Common myeloid progenitor, CD34-positive (primary cell): Measurements from ENCODE around the gene AHCYL2.

Source experiments
- CTCF ChIA-PET: fragments of 350-600 bp; sonication (Branson Sonifier 250); formaldehyde crosslinking; loops from one replicate; lab custom pipeline; 2021; ENCODE audit warnings: antibody characterized with exemption; lab: Charles Lee
- POLR2A ChIA-PET: fragments of 350-600 bp; sonication (Branson Sonifier 250); formaldehyde crosslinking; loops from one replicate; lab custom pipeline; 2021; ENCODE audit warnings: antibody characterized with exemption; lab: Charles Lee
- DNase-seq, 3 donors: peaks; one replicate each; pipeline versions ENCODE4 v3.0.0 to v3.0.0-alpha.2; 2013
- H3K27ac ChIP-seq, 2 experiments: 1 replicate in 1 of 2; 2 replicates in 1 of 2; pipeline ENCODE4 v1.7.0; 2013; ENCODE audit warnings: inconsistent platforms in 2 of 2, low read length in 2 of 2, mild to moderate bottlenecking in 2 of 2, low read depth in 1 of 2, moderate library complexity in 1 of 2; ENCODE audit not compliant: severe bottlenecking in 2 of 2, insufficient read depth in 1 of 2, poor library complexity in 1 of 2
- H3K27me3 ChIP-seq, 5 experiments: replicated peaks in 2 of 5; 1 replicate in 3 of 5; 2 replicates in 2 of 5; pipeline versions ENCODE4 v1.6.1 to v1.7.0; 2013; ENCODE audit warnings: low read length in 4 of 5, mild to moderate bottlenecking in 2 of 5, moderate library complexity in 2 of 5, inconsistent platforms in 1 of 5; ENCODE audit not compliant: insufficient read depth in 5 of 5, control insufficient read depth in 4 of 5
- H3K36me3 ChIP-seq, 4 experiments: 1 replicate in 2 of 4; 2 replicates in 2 of 4; pipeline versions ENCODE4 v1.6.1 to v1.7.0; 2013; ENCODE audit warnings: low read length in 3 of 4, control low read depth in 1 of 4, mild to moderate bottlenecking in 1 of 4; ENCODE audit not compliant: control insufficient read depth in 4 of 4, insufficient read depth in 4 of 4
- H3K4me1 ChIP-seq, 4 experiments: 1 replicate in 3 of 4; 2 replicates in 1 of 4; pipeline versions ENCODE4 v1.6.1 to v1.7.1; 2013; ENCODE audit warnings: low read length in 3 of 4, mild to moderate bottlenecking in 3 of 4, control low read depth in 1 of 4, inconsistent platforms in 1 of 4, moderate library complexity in 1 of 4; ENCODE audit not compliant: control insufficient read depth in 4 of 4, insufficient read depth in 4 of 4; ENCODE audit errors: control extremely low read depth in 1 of 4
- H3K4me3 ChIP-seq, 7 experiments: 1 replicate in 4 of 7; 2 replicates in 3 of 7; pipeline versions ENCODE4 v1.5.1 to v1.7.0; 2013; ENCODE audit warnings: mild to moderate bottlenecking in 7 of 7, low read length in 6 of 7, moderate library complexity in 6 of 7, inconsistent platforms in 2 of 7, low read depth in 2 of 7, control low read depth in 1 of 7; ENCODE audit not compliant: insufficient read depth in 4 of 7, control insufficient read depth in 1 of 7; ENCODE audit errors: extremely low read depth in 1 of 7
- H3K9me3 ChIP-seq, 5 experiments: 1 replicate in 4 of 5; 2 replicates in 1 of 5; pipeline versions ENCODE4 v1.6.1 to v1.7.1; 2013; ENCODE audit warnings: low read length in 4 of 5, mild to moderate bottlenecking in 2 of 5, inconsistent platforms in 1 of 5, low read depth in 1 of 5, moderate library complexity in 1 of 5; ENCODE audit not compliant: control insufficient read depth in 4 of 5, insufficient read depth in 2 of 5; ENCODE audit errors: control extremely low read depth in 1 of 5
- WGBS: methylation state at CpG from one replicate; pipeline ENCODE4 v1.1.5; 2013; ENCODE audit not compliant: insufficient coverage; 5-methylcytosine and 5-hydroxymethylcytosine counted together

AHCYL2 gene

DNA sequence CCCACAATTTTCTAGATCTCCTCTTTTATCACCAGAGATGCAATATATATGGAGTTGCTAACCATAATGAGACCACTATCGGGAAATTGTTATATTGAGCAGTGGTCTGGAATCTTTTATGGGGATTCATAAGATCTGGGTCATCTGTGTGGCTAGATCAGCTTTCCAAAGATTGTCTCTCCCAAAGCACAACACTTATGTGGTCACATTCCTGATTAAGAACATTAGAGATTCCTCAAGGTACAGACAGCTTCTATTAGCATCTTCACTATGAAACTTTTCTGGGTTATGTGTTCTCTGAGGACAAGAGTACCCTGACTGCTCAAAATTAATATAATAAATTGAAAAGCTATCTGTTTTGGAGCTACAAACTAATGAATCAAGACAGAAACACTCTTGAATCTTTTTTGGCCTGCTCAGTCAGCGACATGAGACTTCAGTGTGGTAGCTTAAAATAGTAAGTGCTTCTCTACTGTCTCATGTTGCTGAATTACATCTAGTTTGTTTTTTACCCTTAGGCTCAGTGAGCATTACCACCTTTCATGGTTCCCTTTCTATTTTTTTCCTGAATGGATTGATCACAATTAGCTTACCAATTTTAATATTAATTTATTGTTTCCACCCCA lies 166.8 kb downstream of the AHCYL2 start:
- no peak for DNase-seq
- Histone ChIP-seq H3K27me3 (no peaks in the 10 kb centered on the region), H3K27ac (no peak overlapping the region), H3K4me3 (no peak overlapping the region), H3K36me3 (peaks cover 2 to 8% (median 4%) of the 10 kb centered on the region in 4 experiments), H3K9me3 (no peaks in the 10 kb centered on the region), H3K4me1 (peaks cover 0 to 4% (median 0%) of the 10 kb centered on the region in 4 experiments)
- WGBS, result 100% methylated on average over 1 of the region's 2 CpGs
- ChIA-PET POLR2A (no interaction called here), CTCF (interaction anchor here (1.2 to 2.9 kb wide), 3 partner anchors 9 to 80 kb away, joined by 3 to 10 read pairs (median 3); no protein-coding TSS in a partner anchor)

DNA sequence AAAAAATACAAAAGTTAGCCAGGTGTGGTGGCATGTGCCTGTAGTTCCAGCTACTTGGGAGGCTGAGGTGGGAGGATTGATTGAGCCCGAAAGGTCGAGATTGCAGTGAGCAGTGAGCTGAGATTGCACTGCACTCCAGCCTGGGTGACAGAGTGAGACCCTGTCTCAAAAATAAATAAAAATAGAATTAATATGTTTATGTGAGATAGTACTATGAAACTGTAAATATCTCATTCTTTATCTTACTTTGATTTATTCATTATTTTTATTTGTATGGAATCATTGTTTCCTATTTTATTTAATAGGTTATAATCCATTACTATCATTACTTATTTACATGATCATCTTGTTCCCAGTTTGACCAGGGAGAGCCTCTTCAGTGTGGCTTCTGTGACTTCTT lies 168.4 kb downstream of the AHCYL2 start:
- 85% methylated on average over 2 of the region's 2 CpGs for WGBS
- Histone ChIP-seq H3K9me3 (no peaks in the 10 kb centered on the region), H3K4me1 (peaks cover 0 to 4% (median 0%) of the 10 kb centered on the region in 4 experiments), H3K27ac (no peak overlapping the region), H3K36me3 (peaks cover 2 to 10% (median 4%) of the 10 kb centered on the region in 4 experiments), H3K27me3 (no peaks in the 10 kb centered on the region), H3K4me3 (no peak overlapping the region)
- no peak for DNase-seq
- POLR2A ChIA-PET, result no interaction called here
- CTCF ChIA-PET, result interaction anchor here (2.9 kb wide), 1 partner anchor 26 kb away, joined by 10 read pairs; no protein-coding TSS in a partner anchor

DNA sequence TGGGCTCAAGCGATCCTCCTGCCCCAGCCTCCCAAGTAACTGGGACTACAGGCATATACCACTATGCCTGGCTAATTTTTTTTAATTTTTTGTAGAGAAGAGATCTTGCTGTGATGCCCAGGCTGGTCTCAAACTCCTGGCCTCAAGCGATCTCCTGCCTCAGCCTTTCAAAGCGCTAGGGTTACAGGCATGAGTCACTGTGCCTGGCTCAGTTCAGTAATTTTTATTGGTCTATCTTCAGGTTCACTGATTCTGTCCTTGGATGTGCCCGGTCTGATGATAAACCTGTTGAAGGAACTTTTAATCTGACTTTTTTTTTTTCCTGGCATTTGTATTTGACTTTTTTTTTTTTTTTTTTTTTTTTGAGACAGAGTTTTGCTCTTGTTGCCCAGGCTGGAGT lies 169.3 kb downstream of the AHCYL2 start:
- H3K4me1 ChIP-seq, result peaks cover 0 to 4% (median 0%) of the 10 kb centered on the region in 4 experiments
- H3K9me3 ChIP-seq, result no peaks in the 10 kb centered on the region
- ChIA-PET POLR2A (no interaction called here), CTCF (interaction anchor here (2.9 kb wide), 1 partner anchor 26 kb away, joined by 10 read pairs; no protein-coding TSS in a partner anchor)
- H3K27ac ChIP-seq, result no peak overlapping the region
- peaks cover 0 to 10% (median 4%) of the 10 kb centered on the region in 4 experiments for H3K36me3 ChIP-seq
- WGBS, result 90% methylated on average over 2 of the region's 4 CpGs
- DNase-seq, result no peak
- H3K27me3 ChIP-seq, result no peaks in the 10 kb centered on the region
- H3K4me3 ChIP-seq, result no peak overlapping the region

DNA sequence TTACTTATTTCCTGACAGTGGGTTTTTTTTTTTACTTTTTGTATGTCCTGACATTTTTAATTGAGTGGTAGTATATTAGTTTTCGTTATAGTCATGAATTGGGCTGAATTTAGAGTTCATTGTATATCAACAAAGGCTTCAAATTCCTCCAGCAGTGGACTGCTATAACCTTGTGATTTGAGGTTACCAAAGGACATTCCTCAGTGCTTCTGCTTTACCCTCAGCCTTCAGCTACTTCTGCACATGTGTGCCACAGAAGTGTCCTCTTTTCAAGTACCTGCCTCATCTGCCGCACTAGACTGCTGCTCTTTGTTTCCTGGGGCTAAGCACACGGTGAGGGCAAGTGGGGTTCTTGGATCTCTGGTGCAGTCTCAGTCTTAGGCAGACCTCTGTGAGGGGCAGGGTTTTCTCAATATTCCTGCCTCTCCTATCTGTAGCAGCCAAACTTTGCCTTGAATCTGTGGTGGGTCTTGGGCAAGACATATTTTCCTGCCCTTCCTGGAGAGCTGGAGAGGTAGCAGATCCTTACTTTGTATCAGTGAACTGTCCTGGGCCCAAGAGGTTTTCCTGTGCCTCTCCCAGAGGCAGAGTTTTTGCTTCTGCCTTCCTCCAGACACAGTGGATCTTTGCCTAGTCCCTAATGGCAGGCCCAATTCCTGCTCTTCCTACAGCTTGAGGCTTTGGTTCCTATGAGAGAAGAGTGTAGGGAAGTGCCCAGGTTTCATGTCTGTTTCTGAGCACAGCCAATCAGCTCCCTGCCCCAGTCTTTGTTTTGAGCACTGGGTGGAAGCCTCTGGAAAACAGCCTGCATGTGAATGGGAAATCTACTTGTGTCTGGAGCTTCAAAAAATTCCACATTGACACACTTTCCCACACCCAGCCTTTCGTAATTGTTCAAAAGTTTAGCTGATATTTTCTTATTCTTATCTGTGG lies 170.4 kb downstream of the AHCYL2 start:
- ChIA-PET POLR2A (no interaction called here), CTCF (interaction anchor here (0.7 to 1.6 kb wide), 4 partner anchors 15 to 70 kb away, joined by 3 read pairs; no protein-coding TSS in a partner anchor)
- 100% methylated on average over 3 of the region's 4 CpGs for WGBS
- H3K4me3 ChIP-seq, result no peak overlapping the region
- peaks cover 0 to 7% (median 0%) of the 10 kb centered on the region in 4 experiments for H3K4me1 ChIP-seq
- DNase-seq, result no peak
- no peaks in the 10 kb centered on the region for H3K27me3 ChIP-seq
- no peak overlapping the region for H3K27ac ChIP-seq
- peaks cover 0 to 9% (median 5%) of the 10 kb centered on the region in 4 experiments for H3K36me3 ChIP-seq
- no peaks in the 10 kb centered on the region for H3K9me3 ChIP-seq

DNA sequence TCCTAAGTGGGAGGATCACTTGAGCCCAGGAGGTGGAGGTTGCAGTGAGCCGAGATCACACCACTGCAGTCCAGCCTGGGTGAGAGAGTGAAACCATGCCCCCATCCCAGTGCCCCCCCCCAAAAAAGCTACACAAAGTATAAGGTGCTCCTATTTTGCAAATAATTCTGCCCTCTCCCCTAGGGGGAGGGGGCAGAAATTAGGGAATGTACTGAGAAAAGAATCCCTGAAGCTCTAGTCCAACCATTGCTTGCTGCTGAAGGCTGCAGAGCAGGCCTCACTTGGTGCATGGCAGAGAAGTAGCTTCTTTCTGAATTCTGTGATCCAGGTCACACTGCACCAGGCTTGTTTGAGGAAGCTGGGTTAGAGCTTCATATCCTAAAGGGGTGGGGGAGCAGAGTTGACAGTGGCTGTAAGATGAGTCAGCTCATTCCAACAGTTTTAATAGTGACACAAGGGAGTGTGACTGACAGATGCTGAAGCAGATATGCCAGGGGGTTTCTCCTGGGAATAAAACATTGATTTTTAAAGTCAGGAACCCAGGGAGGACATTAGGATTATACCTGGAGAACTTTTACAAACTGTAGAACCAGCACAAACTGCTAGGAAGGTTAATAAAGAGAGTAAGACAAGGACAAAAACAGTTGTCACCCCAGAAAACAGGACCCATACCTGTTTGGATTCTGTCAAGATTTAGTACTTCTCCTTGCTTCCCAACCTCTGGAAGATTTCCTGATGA lies 176.6 kb downstream of the AHCYL2 start:
- Histone ChIP-seq H3K4me1 (peaks cover 0 to 23% (median 16%) of the 10 kb centered on the region in 4 experiments), H3K36me3 (peaks cover 0 to 7% (median 4%) of the 10 kb centered on the region in 4 experiments), H3K27me3 (no peaks in the 10 kb centered on the region), H3K27ac (peak overlapping the region in 1 of 2 experiments; percentile 54), H3K4me3 (no peak overlapping the region), H3K9me3 (no peaks in the 10 kb centered on the region)
- ChIA-PET CTCF (interaction anchor here (0.9 to 3.1 kb wide), 9 partner anchors 10 to 70 kb away, joined by 3 to 14 read pairs (median 4); partner anchors contain the start of gene STRIP2), POLR2A (interaction anchor here (0.6 to 0.7 kb wide), 2 partner anchors 31 to 608 kb away, joined by 3 read pairs; no protein-coding TSS in a partner anchor)
- WGBS, result no CpG with 5 or more reads among the region's 1 CpG
- peak; percentile 68 to 95 (median 88) for DNase-seq

DNA sequence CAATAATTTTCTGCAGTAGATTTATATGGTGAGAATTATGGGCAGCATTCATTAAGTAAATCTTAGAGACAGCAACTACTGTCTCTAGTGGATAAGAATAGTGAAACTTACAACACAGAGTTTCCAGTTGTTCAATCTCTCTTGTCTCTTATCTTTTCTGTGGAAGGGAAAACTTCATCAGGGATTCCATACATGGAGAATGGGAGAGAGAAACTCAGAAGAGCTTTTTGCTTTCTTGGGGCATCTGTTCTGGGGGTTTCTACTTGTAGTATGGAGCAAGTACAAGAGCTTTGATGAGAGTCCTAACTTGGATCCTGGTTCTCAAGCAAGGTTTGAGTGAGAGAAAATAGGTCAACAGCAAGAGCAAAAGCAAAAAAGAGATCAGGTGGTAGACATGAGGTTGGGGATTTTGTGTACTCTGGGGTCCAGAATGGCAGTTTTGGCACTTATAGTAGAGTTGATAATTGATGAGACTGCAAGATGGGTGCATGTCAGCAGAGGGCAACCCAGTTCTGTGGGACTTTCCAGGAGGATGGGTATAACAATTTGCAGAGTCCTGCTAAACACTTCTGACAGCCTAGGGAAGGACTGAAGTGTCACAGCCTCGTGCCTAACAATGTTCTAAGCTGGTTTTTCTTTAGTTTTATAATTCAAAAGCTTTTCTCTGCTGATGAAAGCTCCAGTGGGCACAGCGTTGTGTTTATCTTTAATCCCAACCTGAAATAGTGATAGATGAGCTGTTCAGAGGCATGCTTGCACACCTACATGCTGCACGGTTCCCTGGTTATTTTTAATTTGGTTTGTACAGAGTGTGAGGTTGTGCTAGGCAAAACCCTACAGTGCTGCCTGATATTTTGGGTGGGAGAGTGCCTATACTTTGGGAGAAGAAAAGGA lies 177.4 kb downstream of the AHCYL2 start:
- H3K4me1 ChIP-seq, result peaks cover 0 to 23% (median 16%) of the 10 kb centered on the region in 4 experiments
- WGBS, result 100% methylated on average over 3 of the region's 3 CpGs
- H3K27ac ChIP-seq, result peak overlapping the region in 1 of 2 experiments; percentile 54
- H3K27me3 ChIP-seq, result no peaks in the 10 kb centered on the region
- no peaks in the 10 kb centered on the region for H3K9me3 ChIP-seq
- no peak overlapping the region for H3K4me3 ChIP-seq
- H3K36me3 ChIP-seq, result peaks cover 0 to 7% (median 5%) of the 10 kb centered on the region in 4 experiments
- CTCF ChIA-PET, result interaction anchor here (1.2 to 3.1 kb wide), 6 partner anchors 10 to 69 kb away, joined by 3 to 14 read pairs (median 4); partner anchors contain the start of gene STRIP2
- DNase-seq, result peak in 1 of 3 donors; percentile 1
- POLR2A ChIA-PET, result interaction anchor here (0.6 kb wide), 1 partner anchor 30 kb away, joined by 3 read pairs; no protein-coding TSS in a partner anchor
